Subcutaneous abdominal adipose tissue (tissue), 5 donors: ENCODE data around the gene SIKE1.
A peak's percentile ranks its signal among the peaks of the same experiment; 100 is the strongest.

Source experiments
- H3K27ac ChIP-seq: one replicate; pipeline ENCODE4 v1.7.0; 2013; ENCODE audit warnings: low read depth, mild to moderate bottlenecking, inconsistent platforms, low read length, moderate library complexity
- H3K27me3 ChIP-seq, 5 donors: one replicate each; pipeline ENCODE4 v1.7.0; 2013; ENCODE audit warnings: low read length in 5 of 5, inconsistent platforms in 1 of 5; ENCODE audit not compliant: control insufficient read depth in 5 of 5, insufficient read depth in 4 of 5
- H3K36me3 ChIP-seq, 5 donors: one replicate each; pipeline ENCODE4 v1.7.0; 2013; ENCODE audit warnings: low read length in 5 of 5; ENCODE audit not compliant: control insufficient read depth in 5 of 5, insufficient read depth in 5 of 5
- H3K4me1 ChIP-seq, 5 donors: one replicate each; pipeline ENCODE4 v1.7.0; 2013; ENCODE audit warnings: low read length in 5 of 5, mild to moderate bottlenecking in 3 of 5, moderate library complexity in 1 of 5; ENCODE audit not compliant: control insufficient read depth in 5 of 5, insufficient read depth in 5 of 5
- H3K4me3 ChIP-seq, 5 donors: one replicate each; pipeline ENCODE4 v1.7.0; 2013; ENCODE audit warnings: low read length in 5 of 5, low read depth in 1 of 5
- H3K9ac ChIP-seq, 5 donors: one replicate each; pipeline ENCODE4 v1.7.0; 2013; ENCODE audit warnings: low read length in 5 of 5, mild to moderate bottlenecking in 4 of 5, moderate library complexity in 3 of 5
- H3K9me3 ChIP-seq, 5 donors: one replicate each; pipeline ENCODE4 v1.7.0; 2013; ENCODE audit warnings: low read length in 5 of 5; ENCODE audit not compliant: control insufficient read depth in 5 of 5
- donor health status: healthy.
- donor health status: healthy.
- donor health status: healthy.
- donor health status: healthy.
- donor health status: healthy.

Gene SIKE1

DNA sequence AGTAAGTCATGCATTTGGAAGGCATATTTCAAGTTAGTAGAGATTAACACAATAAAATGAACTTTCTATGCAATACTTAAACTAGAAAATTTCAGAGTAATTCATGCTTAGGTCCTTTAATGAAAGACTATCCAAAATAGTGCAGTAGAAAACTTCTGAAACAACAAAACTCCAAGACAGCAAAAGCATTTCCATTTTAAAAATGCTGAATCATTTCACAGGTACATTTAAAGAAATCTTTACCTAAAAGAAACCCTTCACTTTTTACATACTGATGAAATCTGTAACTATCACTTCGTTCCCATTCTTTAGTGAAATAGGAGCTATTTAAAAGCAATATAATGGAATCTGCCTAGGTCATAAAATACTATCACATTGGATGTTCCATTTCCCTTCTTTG, 40.2 kb downstream of the SIKE1 start:
- Histone ChIP-seq H3K4me1 (no peaks in the 10 kb centered on the region), H3K9me3 (no peaks in the 10 kb centered on the region), H3K36me3 (peaks cover 26 to 50% (median 37%) of the 10 kb centered on the region in 5 donors), H3K27me3 (no peaks in the 10 kb centered on the region), H3K4me3 (no peak overlapping the region), H3K9ac (no peak overlapping the region), H3K27ac (no peak overlapping the region)

DNA sequence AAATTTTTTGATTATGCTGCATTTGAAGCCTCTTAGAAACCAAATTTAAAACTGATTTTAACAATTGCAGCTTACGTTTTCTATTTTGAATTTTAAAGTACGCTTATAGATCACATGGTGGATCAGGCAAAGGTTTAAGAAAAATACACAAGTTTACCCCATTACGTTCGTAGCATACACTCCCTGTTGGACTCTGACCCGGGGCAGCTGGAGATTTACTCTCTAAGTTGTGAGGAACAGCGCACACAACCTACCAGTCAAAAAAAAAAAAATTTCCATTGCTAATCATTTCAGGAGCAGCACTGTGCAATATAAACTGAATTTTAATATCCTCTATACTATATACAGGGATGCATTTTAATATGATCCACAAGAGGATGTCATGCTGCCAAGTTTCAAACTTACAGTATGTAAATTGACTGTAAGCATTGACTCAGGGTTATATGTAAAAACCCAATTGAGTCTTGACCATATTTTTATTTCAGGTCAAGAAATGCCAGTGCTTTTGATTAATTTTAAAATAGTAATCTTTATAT, 43.1 kb downstream of the SIKE1 start:
- H3K27me3 ChIP-seq: no peaks in the 10 kb centered on the region
- H3K9ac ChIP-seq: no peak overlapping the region
- no peak overlapping the region for H3K27ac ChIP-seq
- no peaks in the 10 kb centered on the region for H3K9me3 ChIP-seq
- no peaks in the 10 kb centered on the region for H3K4me1 ChIP-seq
- no peak overlapping the region for H3K4me3 ChIP-seq
- peaks cover 53 to 77% (median 66%) of the 10 kb centered on the region in 5 donors for H3K36me3 ChIP-seq

DNA sequence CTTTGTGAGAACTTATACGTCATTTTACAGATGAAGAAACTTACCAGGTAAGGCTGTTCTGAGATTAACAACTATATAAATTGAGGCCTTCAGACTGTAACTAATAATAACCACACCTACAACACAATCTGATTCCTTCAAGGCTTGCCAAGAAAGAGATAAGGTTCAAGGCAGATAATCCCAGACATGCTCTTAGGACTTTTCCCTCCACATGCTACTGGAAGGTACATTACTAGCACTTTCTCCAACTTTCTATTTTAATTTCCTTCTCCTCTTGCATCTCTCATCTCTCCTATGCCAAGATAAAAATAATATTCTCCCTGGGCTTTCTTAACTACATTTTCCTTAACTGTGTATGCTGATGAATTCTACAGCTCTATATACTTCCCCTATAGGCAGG, 45.0 kb downstream of the SIKE1 start:
- Histone ChIP-seq H3K9ac (no peak overlapping the region), H3K9me3 (no peaks in the 10 kb centered on the region), H3K36me3 (peaks cover 62 to 88% (median 71%) of the 10 kb centered on the region in 5 donors), H3K27ac (no peak overlapping the region), H3K27me3 (no peaks in the 10 kb centered on the region), H3K4me1 (peaks cover 0 to 5% (median 2%) of the 10 kb centered on the region in 5 donors), H3K4me3 (no peak overlapping the region)

DNA sequence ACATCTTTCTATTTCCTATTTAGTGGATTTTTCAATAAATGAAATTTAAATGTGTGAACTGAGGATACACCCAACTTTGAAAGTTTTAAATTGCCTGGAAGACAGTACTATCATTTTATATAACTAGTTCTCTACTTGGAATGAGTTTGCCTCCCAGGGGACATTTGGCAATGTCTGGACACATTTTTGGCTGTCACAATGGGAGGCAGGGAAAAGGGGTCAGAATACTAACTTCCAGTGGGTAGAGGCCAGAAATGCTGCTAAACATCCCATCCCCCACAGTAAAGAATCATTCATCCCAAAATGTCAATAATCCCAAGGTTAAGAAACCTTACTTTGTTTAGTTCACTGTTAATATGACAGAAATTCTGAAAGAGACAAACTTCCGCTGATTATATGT, 50.7 kb downstream of the SIKE1 start:
- no peak overlapping the region for H3K9ac ChIP-seq
- peaks cover 68 to 94% (median 82%) of the 10 kb centered on the region in 5 donors for H3K36me3 ChIP-seq
- H3K27ac ChIP-seq: peak overlapping the region; percentile 74

DNA sequence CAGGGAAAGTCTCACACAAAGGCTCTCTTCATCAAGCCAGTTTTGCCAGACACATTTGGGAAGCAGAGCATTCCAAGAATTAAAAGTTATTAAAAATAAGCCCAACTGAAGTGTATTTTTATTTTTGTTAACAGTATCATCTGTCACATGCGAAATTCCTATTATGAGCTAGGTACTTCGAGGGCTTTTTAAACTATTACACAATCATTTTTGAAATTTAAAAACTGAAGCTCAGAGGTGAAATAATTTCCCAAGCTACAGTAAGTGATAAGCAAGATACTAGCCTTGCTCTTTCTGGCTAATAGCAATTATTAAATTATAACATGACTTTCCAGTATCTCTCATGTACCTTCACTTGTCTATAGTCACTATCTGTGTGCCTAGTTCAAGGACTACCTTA, 51.9 kb downstream of the SIKE1 start:
- H3K4me3 ChIP-seq: no peak overlapping the region
- peaks cover 0 to 31% (median 13%) of the 10 kb centered on the region in 5 donors for H3K4me1 ChIP-seq
- H3K27me3 ChIP-seq: no peaks in the 10 kb centered on the region
- H3K36me3 ChIP-seq: peaks cover 67 to 94% (median 83%) of the 10 kb centered on the region in 5 donors
- H3K9me3 ChIP-seq: no peaks in the 10 kb centered on the region
- H3K9ac ChIP-seq: no peak overlapping the region
- H3K27ac ChIP-seq: peak overlapping the region; percentile 74

More for the DNA sequence above, 50.7 kb downstream of the SIKE1 start:
- Histone ChIP-seq H3K27me3 (no peaks in the 10 kb centered on the region), H3K4me3 (no peak overlapping the region), H3K4me1 (peaks cover 0 to 26% (median 13%) of the 10 kb centered on the region in 5 donors), H3K9me3 (no peaks in the 10 kb centered on the region)

DNA sequence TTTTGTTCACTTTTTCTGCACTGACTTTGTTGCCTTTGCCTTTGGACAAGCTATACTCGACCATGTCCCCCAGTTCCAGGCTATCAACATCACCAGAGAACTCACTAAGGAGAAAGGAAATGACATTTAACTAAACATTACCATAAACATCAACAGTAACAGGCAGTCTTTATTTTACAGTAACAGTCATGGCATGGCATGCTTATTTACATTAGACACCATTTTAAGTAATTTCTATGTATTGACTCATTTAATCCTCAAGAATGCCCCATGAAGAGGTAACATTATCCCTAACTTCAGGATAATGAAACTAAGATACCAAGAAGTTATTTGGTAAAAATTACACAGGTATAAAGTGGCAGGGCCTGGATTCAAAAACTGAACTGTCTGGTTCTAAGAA, 55.3 kb downstream of the SIKE1 start:
- Histone ChIP-seq H3K9me3 (no peaks in the 10 kb centered on the region), H3K36me3 (peaks cover 62 to 96% (median 85%) of the 10 kb centered on the region in 5 donors), H3K4me3 (no peak overlapping the region), H3K27me3 (no peaks in the 10 kb centered on the region), H3K27ac (no peak overlapping the region), H3K4me1 (peaks cover 0 to 23% (median 8%) of the 10 kb centered on the region in 5 donors), H3K9ac (no peak overlapping the region)

DNA sequence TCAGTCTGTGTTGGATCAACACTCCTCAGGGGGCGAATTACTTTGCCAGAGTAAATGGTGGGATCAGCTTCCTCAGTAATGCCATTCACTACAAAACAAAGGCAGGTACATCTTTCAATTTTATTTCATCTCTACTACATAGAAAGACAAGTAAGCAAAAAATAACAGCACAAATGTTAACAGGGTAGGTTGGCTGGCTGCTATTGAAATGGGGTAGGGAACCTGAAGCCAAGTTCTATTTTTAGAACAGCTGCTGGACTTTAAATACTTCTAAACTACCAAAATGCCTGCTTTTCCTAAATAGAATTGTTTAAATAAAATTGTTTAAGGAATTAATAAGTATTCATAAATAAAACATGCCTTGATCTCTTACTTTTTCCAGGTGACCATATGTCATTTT, 56.6 kb downstream of the SIKE1 start:
- peaks cover 0 to 12% (median 0%) of the 10 kb centered on the region in 5 donors for H3K4me1 ChIP-seq
- H3K9me3 ChIP-seq: no peaks in the 10 kb centered on the region
- no peak overlapping the region for H3K9ac ChIP-seq
- H3K4me3 ChIP-seq: no peak overlapping the region
- peaks cover 68 to 100% (median 91%) of the 10 kb centered on the region in 5 donors for H3K36me3 ChIP-seq
- H3K27ac ChIP-seq: no peak overlapping the region
- no peaks in the 10 kb centered on the region for H3K27me3 ChIP-seq

DNA sequence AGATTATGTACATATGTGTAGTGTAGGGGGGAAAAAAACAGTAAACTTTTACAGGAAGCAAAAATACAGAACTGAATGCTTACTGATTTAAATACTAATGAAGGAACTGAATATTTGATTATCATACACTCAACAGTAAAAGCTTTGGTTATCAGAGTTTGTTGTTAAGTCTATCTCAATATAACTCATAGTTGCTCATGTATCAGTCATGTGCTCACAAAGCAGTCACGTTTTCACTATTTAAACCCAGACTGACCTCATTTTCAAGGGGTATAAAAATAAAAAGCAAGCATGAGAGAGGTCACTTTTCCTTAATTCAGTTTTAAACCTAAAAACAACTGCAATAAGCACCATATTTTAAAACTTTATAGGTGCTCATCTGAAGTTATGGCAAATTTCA, 57.0 kb downstream of the SIKE1 start:
- Histone ChIP-seq H3K27ac (no peak overlapping the region), H3K36me3 (peaks cover 64 to 100% (median 92%) of the 10 kb centered on the region in 5 donors), H3K4me1 (peaks cover 0 to 7% (median 0%) of the 10 kb centered on the region in 5 donors), H3K4me3 (no peak overlapping the region), H3K9me3 (no peaks in the 10 kb centered on the region), H3K9ac (no peak overlapping the region), H3K27me3 (no peaks in the 10 kb centered on the region)

DNA sequence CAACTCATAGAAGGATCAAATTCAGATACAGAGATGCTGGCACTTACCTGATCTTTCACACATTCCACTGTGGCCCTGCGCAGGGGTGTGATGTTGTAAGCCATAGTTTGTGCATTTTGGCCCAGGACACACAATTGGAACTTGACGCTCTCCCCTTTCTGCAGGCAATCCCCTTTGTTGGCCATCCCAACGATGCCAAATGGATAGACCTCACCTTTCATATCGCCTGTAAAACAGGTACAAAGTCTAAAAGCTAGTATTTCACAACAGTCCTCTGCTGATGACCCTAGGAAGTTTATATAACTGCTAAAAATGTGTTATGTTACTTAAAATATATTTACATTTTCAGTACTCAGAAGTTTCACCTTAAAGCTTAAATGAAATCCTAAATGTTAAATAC, 60.0 kb downstream of the SIKE1 start:
- no peak overlapping the region for H3K4me3 ChIP-seq
- peaks cover 56 to 80% (median 78%) of the 10 kb centered on the region in 5 donors for H3K36me3 ChIP-seq
- no peak overlapping the region for H3K27ac ChIP-seq
- no peaks in the 10 kb centered on the region for H3K9me3 ChIP-seq
- H3K4me1 ChIP-seq: peaks cover 0 to 21% (median 12%) of the 10 kb centered on the region in 5 donors
- H3K27me3 ChIP-seq: no peaks in the 10 kb centered on the region
- H3K9ac ChIP-seq: no peak overlapping the region
